Measurements from ENCODE around the gene CDH18. TPM values are rescaled to one million over a fixed set of nuclear protein-coding genes. Genes with fewer than 3 reads are reported as not detected.

The CDH18 gene
- total RNA-seq, 1 experiment from 2014 or later = 7.0 TPM

DNA sequence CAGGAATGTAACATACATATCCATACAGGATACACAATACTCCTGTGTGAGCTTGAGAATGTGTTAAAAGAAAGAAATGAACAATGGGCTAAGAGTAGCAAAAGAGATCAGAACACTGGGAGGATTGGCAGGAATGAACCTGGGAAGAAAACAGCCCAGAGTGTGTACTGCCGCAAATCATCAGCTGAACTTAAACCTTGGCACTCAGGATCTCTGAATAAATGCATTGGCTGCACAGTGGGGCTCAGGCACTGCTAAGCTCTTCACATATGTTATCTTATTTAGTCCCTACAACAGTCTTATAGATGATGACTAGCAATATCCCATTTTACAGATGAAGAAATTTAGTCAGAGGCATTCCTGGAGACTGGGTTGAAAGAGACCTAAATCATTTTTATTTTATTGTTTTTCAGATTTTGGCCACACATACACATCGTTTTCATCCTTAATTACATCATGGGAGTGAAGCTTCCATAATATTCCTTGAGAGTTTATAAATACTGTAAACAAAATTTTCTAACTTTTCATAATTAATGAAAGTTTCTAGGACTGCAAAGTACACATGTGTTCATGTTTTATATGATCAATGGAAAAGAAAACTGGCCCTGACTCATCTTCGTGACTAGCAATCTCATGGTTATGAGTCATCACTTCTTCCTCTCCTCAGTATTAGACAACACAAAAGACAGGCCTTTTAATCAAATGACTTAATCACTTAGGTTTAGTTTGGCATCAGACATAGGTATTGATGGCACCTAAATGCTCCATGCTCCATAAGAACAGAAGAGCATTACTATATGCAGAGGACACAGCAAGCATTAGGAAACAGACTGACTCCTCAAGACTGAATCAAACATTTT lies 59.2 kb downstream of the CDH18 start:
- no TSS peak for BruUV-seq (replicated peaks)
- in situ Hi-C loops (cut with HindIII; ENCODE audit: low pct_unique_long_range_greater_than_20kb, low sequenced_read_pairs) (no loop called here), intact Hi-C loops (cut with micrococcal nuclease; ENCODE audit: unreplicated experiment) (no loop called here)
- H3K4me1 ChIP-seq (ENCODE audit: control insufficient read depth, insufficient read depth, low read length) = peaks cover 4% of the 10 kb centered on the region
- TF ChIP-seq TCF7L2 (IDR thresholded peaks at IDR 0.05; ENCODE audit: low read depth, low read length) (no peak), CTCF (IDR thresholded peaks at IDR 0.05) (no peak)
- peak; percentile 96 for DNase-seq (ENCODE audit: low read depth, low spot score)
- ATAC-seq = peak; percentile 80
- no peaks in the 10 kb centered on the region for H3K27me3 ChIP-seq (ENCODE audit: control insufficient read depth, insufficient read depth, low read length)
- POLR2A ChIA-PET = no interaction called here
- no peak overlapping the region for H3K4me3 ChIP-seq (ENCODE audit: low read depth in 2 of 2, low read length in 2 of 2)
- H3K9me3 ChIP-seq (ENCODE audit: control insufficient read depth, insufficient read depth, low read depth, low read length) = no peaks in the 10 kb centered on the region
- peak overlapping the region; percentile 40; the same call in 1 of the 2 replicates for H3K27ac ChIP-seq (ENCODE audit: low read length)
- no peaks in the 10 kb centered on the region for H3K36me3 ChIP-seq (ENCODE audit: control insufficient read depth, insufficient read depth, low read length)
- CTCF ChIA-PET = no interaction called here

- intact Hi-C loops (cut with micrococcal nuclease; ENCODE audit: unreplicated experiment) (no loop called here), in situ Hi-C loops (cut with HindIII; ENCODE audit: low pct_unique_long_range_greater_than_20kb, low sequenced_read_pairs) (no loop called here)
- Histone ChIP-seq H3K36me3 (ENCODE audit: control insufficient read depth, insufficient read depth, low read length) (no peaks in the 10 kb centered on the region), H3K4me1 (ENCODE audit: control insufficient read depth, insufficient read depth, low read length) (peaks cover 4% of the 10 kb centered on the region), H3K27ac (ENCODE audit: low read length) (no peak overlapping the region), H3K4me3 (ENCODE audit: low read depth in 2 of 2, low read length in 2 of 2) (no peak overlapping the region), H3K27me3 (ENCODE audit: control insufficient read depth, insufficient read depth, low read length) (no peaks in the 10 kb centered on the region), H3K9me3 (ENCODE audit: control insufficient read depth, insufficient read depth, low read depth, low read length) (no peaks in the 10 kb centered on the region)
- CTCF ChIA-PET = no interaction called here
- ATAC-seq (no peak), DNase-seq (ENCODE audit: low read depth, low spot score) (no peak)
- no TSS peak for BruUV-seq (replicated peaks)
- POLR2A ChIA-PET = no interaction called here
- TF ChIP-seq SIN3A (IDR thresholded peaks at IDR 0.05; ENCODE audit: borderline replicate concordance, insufficient read depth, low read depth, low read length) = no peak
- TF ChIP-seq POLR2AphosphoS5 (IDR thresholded peaks at IDR 0.05; ENCODE audit: low read depth, low read length) = no peak
- no peak for TF ChIP-seq TCF7L2 (IDR thresholded peaks at IDR 0.05; ENCODE audit: low read depth, low read length)
- TF ChIP-seq, protein P1, sequence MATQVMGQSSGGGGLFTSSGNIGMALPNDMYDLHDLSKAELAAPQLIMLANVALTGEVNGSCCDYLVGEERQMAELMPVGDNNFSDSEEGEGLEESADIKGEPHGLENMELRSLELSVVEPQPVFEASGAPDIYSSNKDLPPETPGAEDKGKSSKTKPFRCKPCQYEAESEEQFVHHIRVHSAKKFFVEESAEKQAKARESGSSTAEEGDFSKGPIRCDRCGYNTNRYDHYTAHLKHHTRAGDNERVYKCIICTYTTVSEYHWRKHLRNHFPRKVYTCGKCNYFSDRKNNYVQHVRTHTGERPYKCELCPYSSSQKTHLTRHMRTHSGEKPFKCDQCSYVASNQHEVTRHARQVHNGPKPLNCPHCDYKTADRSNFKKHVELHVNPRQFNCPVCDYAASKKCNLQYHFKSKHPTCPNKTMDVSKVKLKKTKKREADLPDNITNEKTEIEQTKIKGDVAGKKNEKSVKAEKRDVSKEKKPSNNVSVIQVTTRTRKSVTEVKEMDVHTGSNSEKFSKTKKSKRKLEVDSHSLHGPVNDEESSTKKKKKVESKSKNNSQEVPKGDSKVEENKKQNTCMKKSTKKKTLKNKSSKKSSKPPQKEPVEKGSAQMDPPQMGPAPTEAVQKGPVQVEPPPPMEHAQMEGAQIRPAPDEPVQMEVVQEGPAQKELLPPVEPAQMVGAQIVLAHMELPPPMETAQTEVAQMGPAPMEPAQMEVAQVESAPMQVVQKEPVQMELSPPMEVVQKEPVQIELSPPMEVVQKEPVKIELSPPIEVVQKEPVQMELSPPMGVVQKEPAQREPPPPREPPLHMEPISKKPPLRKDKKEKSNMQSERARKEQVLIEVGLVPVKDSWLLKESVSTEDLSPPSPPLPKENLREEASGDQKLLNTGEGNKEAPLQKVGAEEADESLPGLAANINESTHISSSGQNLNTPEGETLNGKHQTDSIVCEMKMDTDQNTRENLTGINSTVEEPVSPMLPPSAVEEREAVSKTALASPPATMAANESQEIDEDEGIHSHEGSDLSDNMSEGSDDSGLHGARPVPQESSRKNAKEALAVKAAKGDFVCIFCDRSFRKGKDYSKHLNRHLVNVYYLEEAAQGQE (IDR thresholded peaks at IDR 0.05; ENCODE audit: insufficient read depth in 1 of 2, low read depth in 2 of 2, low read length in 1 of 2) = no peak
- TF ChIP-seq CTCF (IDR thresholded peaks at IDR 0.05) = no peak
Observed at GRCh38 chr5:19927919-19928318, 60.1 kb downstream of the CDH18 start.

All from Panc1 (cell line).